CD4-positive, CD25-positive, alpha-beta regulatory T cell (primary cell): ENCODE results near the gene TMEFF2. TPM values are rescaled to one million over a fixed set of nuclear protein-coding genes. Genes with fewer than 3 reads are reported as not detected.

ENCODE experiments used
- ATAC-seq, 2 donors: fragments of 150-1000 bp; cut with Tn5 transposase; one replicate each; pipeline ENCODE4 v1.10.0; 2021; ENCODE audit warnings: low read depth in 2 of 2, moderate number of reproducible peaks in 2 of 2, moderate library complexity in 1 of 2
- DNase-seq, 3 donors: peaks; one replicate each; pipeline versions ENCODE4 v3.0.0 to v3.0.0-alpha.2; 2012 to 2022; ENCODE audit warnings: mixed read lengths in 1 of 3
- H3K27ac ChIP-seq: one replicate; pipeline ENCODE4 v1.7.0; 2013; ENCODE audit warnings: mild to moderate bottlenecking, low read length; ENCODE audit not compliant: insufficient read depth, poor library complexity, severe bottlenecking
- H3K27me3 ChIP-seq: one replicate; pipeline ENCODE4 v1.7.0; 2013; ENCODE audit warnings: low read length; ENCODE audit not compliant: control insufficient read depth, insufficient read depth
- H3K36me3 ChIP-seq: one replicate; pipeline ENCODE4 v1.7.0; 2013; ENCODE audit warnings: mild to moderate bottlenecking, low read length, moderate library complexity; ENCODE audit not compliant: control insufficient read depth, insufficient read depth
- H3K4me1 ChIP-seq: 2 replicates; pipeline ENCODE4 v1.7.0; 2013; ENCODE audit warnings: mild to moderate bottlenecking, low read length; ENCODE audit not compliant: insufficient read depth, control insufficient read depth, poor library complexity, severe bottlenecking
- H3K4me3 ChIP-seq: one replicate; pipeline ENCODE4 v1.7.0; 2013; ENCODE audit warnings: low read depth, mild to moderate bottlenecking, low read length, moderate library complexity
- H3K9me3 ChIP-seq, 2 experiments: 1 replicate in 1 of 2; 2 replicates in 1 of 2; pipeline ENCODE4 v1.7.0; 2013; ENCODE audit warnings: low read length in 2 of 2, mild to moderate bottlenecking in 1 of 2, moderate library complexity in 1 of 2; ENCODE audit not compliant: control insufficient read depth in 2 of 2
- H3K27ac Mint-ChIP-seq, 3 donors: one replicate each; pipeline ENCODE4 v1.8.0; 2020 to 2022; ENCODE audit warnings: mild to moderate bottlenecking in 3 of 3, mixed read lengths in 3 of 3, moderate library complexity in 2 of 3
- H3K27me3 Mint-ChIP-seq: one replicate; pipeline ENCODE4 v1.8.0; 2022; ENCODE audit warnings: mild to moderate bottlenecking, mixed read lengths
- H3K36me3 Mint-ChIP-seq: one replicate; pipeline ENCODE4 v1.8.0; 2020; ENCODE audit warnings: mixed read lengths
- H3K4me1 Mint-ChIP-seq, 4 donors: one replicate each; pipeline ENCODE4 v1.8.0; 2020 to 2022; ENCODE audit warnings: mixed read lengths in 4 of 4, mild to moderate bottlenecking in 1 of 4
- H3K4me3 Mint-ChIP-seq, 4 donors: one replicate each; pipeline ENCODE4 v1.8.0; 2020 to 2022; ENCODE audit warnings: mild to moderate bottlenecking in 4 of 4, mixed read lengths in 4 of 4, moderate library complexity in 3 of 4
- H3K9me3 Mint-ChIP-seq, 7 donors: one replicate each; pipeline ENCODE4 v1.8.0; 2020 to 2022; ENCODE audit warnings: mixed read lengths in 7 of 7, mild to moderate bottlenecking in 3 of 7, moderate library complexity in 2 of 7
- polyA plus RNA-seq, 4 donors: library from polyadenylated mRNA; unstranded; fragments of 300-500 nt; fragmentation: Illumina TruSeq; gene quantifications; one replicate each; pipeline ENCODE4 v1.2.3, GENCODE V29; 2021
- total RNA-seq: library from RNA; stranded (reverse); gene quantifications from one replicate; pipeline ENCODE4 v1.2.3, GENCODE V29; 2022

The TMEFF2 gene
- total RNA-seq (not detected), polyA plus RNA-seq (not detected)

GRCh38 chr2:192194866-192195547, at the start of gene TMEFF2:
TMEFF2 (minus strand) TSS chr2:192194933; CDS start chr2:192194524, 409 bp downstream.
- Mint-ChIP-seq H3K4me3 (peak within 1 kb of the TSS; percentile 69 to 84 (median 72)), H3K4me1 (peaks cover 5 to 31% (median 14%) of the 10 kb centered on the region in 4 donors), H3K36me3 (no peaks in the 10 kb centered on the region), H3K27me3 (peaks cover 77% of the 10 kb centered on the region), H3K9me3 (peaks cover 0 to 6% (median 0%) of the 10 kb centered on the region in 7 donors), H3K27ac (no peak within 1 kb of the TSS)
- peaks cover 42% of the 10 kb centered on the region for H3K27me3 ChIP-seq
- H3K9me3 ChIP-seq, result no peaks in the 10 kb centered on the region
- H3K4me1 ChIP-seq, result peaks cover 22% of the 10 kb centered on the region
- no peaks in the 10 kb centered on the region for H3K36me3 ChIP-seq
- DNase-seq, result peak in 2 of 3 donors; percentile 16 to 47
- H3K27ac ChIP-seq, result no peak within 1 kb of the TSS
- H3K4me3 ChIP-seq, result no peak within 1 kb of the TSS
- ATAC-seq, result peak; percentile 36 to 40

GRCh38 chr2:192243488-192243887, 48.8 kb upstream of the TMEFF2 start:
- no peak overlapping the region for H3K4me3 ChIP-seq
- DNase-seq, result no peak
- H3K36me3 ChIP-seq, result no peaks in the 10 kb centered on the region
- H3K9me3 ChIP-seq, result no peaks in the 10 kb centered on the region
- H3K4me1 Mint-ChIP-seq, result no peaks in the 10 kb centered on the region
- no peaks in the 10 kb centered on the region for H3K36me3 Mint-ChIP-seq
- no peak overlapping the region for H3K27ac ChIP-seq
- no peaks in the 10 kb centered on the region for H3K4me1 ChIP-seq
- H3K27ac Mint-ChIP-seq, result no peak overlapping the region
- H3K4me3 Mint-ChIP-seq, result no peak overlapping the region
- H3K27me3 Mint-ChIP-seq, result peaks cover 4% of the 10 kb centered on the region
- no peak for ATAC-seq
- H3K27me3 ChIP-seq, result no peaks in the 10 kb centered on the region
- H3K9me3 Mint-ChIP-seq, result peaks cover 0 to 4% (median 0%) of the 10 kb centered on the region in 7 donors

GRCh38 chr2:192236136-192236535, 41.4 kb upstream of the TMEFF2 start:
- H3K27ac Mint-ChIP-seq, result no peak overlapping the region
- Histone ChIP-seq H3K27me3 (no peaks in the 10 kb centered on the region), H3K9me3 (no peaks in the 10 kb centered on the region), H3K27ac (no peak overlapping the region), H3K4me3 (no peak overlapping the region), H3K36me3 (no peaks in the 10 kb centered on the region), H3K4me1 (no peaks in the 10 kb centered on the region)
- DNase-seq (no peak), ATAC-seq (no peak)
- H3K4me1 Mint-ChIP-seq, result no peaks in the 10 kb centered on the region
- H3K4me3 Mint-ChIP-seq, result no peak overlapping the region
- no peaks in the 10 kb centered on the region for H3K36me3 Mint-ChIP-seq
- H3K9me3 Mint-ChIP-seq, result peaks cover 0 to 3% (median 0%) of the 10 kb centered on the region in 7 donors
- no peaks in the 10 kb centered on the region for H3K27me3 Mint-ChIP-seq

GRCh38 chr2:192230889-192231453, 36.2 kb upstream of the TMEFF2 start:
- Mint-ChIP-seq H3K9me3 (peaks cover 0 to 3% (median 0%) of the 10 kb centered on the region in 7 donors), H3K4me1 (no peaks in the 10 kb centered on the region), H3K27me3 (no peaks in the 10 kb centered on the region), H3K4me3 (no peak overlapping the region), H3K36me3 (no peaks in the 10 kb centered on the region), H3K27ac (no peak overlapping the region)
- H3K4me3 ChIP-seq, result no peak overlapping the region
- H3K9me3 ChIP-seq, result no peaks in the 10 kb centered on the region
- no peak for DNase-seq
- no peak overlapping the region for H3K27ac ChIP-seq
- H3K36me3 ChIP-seq, result no peaks in the 10 kb centered on the region
- no peak for ATAC-seq
- no peaks in the 10 kb centered on the region for H3K4me1 ChIP-seq
- no peaks in the 10 kb centered on the region for H3K27me3 ChIP-seq

GRCh38 chr2:192228685-192229084, 34.0 kb upstream of the TMEFF2 start:
- Histone ChIP-seq H3K4me1 (no peaks in the 10 kb centered on the region), H3K27ac (no peak overlapping the region), H3K9me3 (no peaks in the 10 kb centered on the region), H3K27me3 (no peaks in the 10 kb centered on the region), H3K4me3 (no peak overlapping the region), H3K36me3 (no peaks in the 10 kb centered on the region)
- Mint-ChIP-seq H3K36me3 (no peaks in the 10 kb centered on the region), H3K4me1 (no peaks in the 10 kb centered on the region), H3K27me3 (no peaks in the 10 kb centered on the region), H3K9me3 (no peaks in the 10 kb centered on the region), H3K4me3 (no peak overlapping the region), H3K27ac (no peak overlapping the region)
- no peak for DNase-seq
- ATAC-seq, result no peak

- no peak overlapping the region for H3K4me3 Mint-ChIP-seq
- H3K27me3 Mint-ChIP-seq, result no peaks in the 10 kb centered on the region
- H3K27ac Mint-ChIP-seq, result no peak overlapping the region
- Histone ChIP-seq H3K9me3 (no peaks in the 10 kb centered on the region), H3K4me1 (no peaks in the 10 kb centered on the region), H3K27me3 (no peaks in the 10 kb centered on the region), H3K27ac (no peak overlapping the region), H3K36me3 (no peaks in the 10 kb centered on the region), H3K4me3 (no peak overlapping the region)
- ATAC-seq (no peak), DNase-seq (no peak)
- H3K9me3 Mint-ChIP-seq, result peaks cover 0 to 2% (median 0%) of the 10 kb centered on the region in 7 donors
- H3K36me3 Mint-ChIP-seq, result no peaks in the 10 kb centered on the region
- H3K4me1 Mint-ChIP-seq, result no peaks in the 10 kb centered on the region
These were observed 24.2 kb upstream of the TMEFF2 start for GRCh38 chr2:192218970-192219369.

- Mint-ChIP-seq H3K27ac (no peak overlapping the region), H3K4me3 (no peak overlapping the region), H3K9me3 (peaks cover 0 to 2% (median 0%) of the 10 kb centered on the region in 7 donors), H3K4me1 (no peaks in the 10 kb centered on the region), H3K36me3 (no peaks in the 10 kb centered on the region), H3K27me3 (no peaks in the 10 kb centered on the region)
- H3K4me1 ChIP-seq, result no peaks in the 10 kb centered on the region
- DNase-seq, result no peak
- no peak for ATAC-seq
- H3K9me3 ChIP-seq, result no peaks in the 10 kb centered on the region
- H3K27ac ChIP-seq, result no peak overlapping the region
- H3K4me3 ChIP-seq, result no peak overlapping the region
- no peaks in the 10 kb centered on the region for H3K36me3 ChIP-seq
- H3K27me3 ChIP-seq, result no peaks in the 10 kb centered on the region
These were observed 23.6 kb upstream of the TMEFF2 start for GRCh38 chr2:192218377-192218776.

GRCh38 chr2:192216336-192216735, 21.6 kb upstream of the TMEFF2 start:
- Mint-ChIP-seq H3K27me3 (peaks cover 8% of the 10 kb centered on the region), H3K27ac (no peak overlapping the region), H3K4me1 (no peaks in the 10 kb centered on the region), H3K36me3 (no peaks in the 10 kb centered on the region), H3K9me3 (peaks cover 0 to 2% (median 0%) of the 10 kb centered on the region in 7 donors), H3K4me3 (peak overlapping the region in 1 of 4 donors; percentile 15)
- Histone ChIP-seq H3K4me1 (no peaks in the 10 kb centered on the region), H3K36me3 (no peaks in the 10 kb centered on the region), H3K4me3 (no peak overlapping the region), H3K27me3 (no peaks in the 10 kb centered on the region), H3K9me3 (no peaks in the 10 kb centered on the region), H3K27ac (no peak overlapping the region)
- ATAC-seq (no peak), DNase-seq (no peak)
